ENCODE results near the gene PCYOX1L. TPM values are rescaled to one million over a fixed set of nuclear protein-coding genes. Genes with fewer than 3 reads are reported as not detected.

Gene PCYOX1L
- total and polyA plus RNA-seq, 9 of the 15 experiments (the other 6 are each of a cell fraction or from before 2014, with no cell fraction given), result 2.3 to 17.9 (median 6.0) TPM

GRCh38 chr5:149345147-149345891 is 12.5 kb upstream of the PCYOX1L start, which contains the start of gene GRPEL2 (continued):
- TF ChIP-seq ZMIZ1 (IDR thresholded peaks at IDR 0.05; ENCODE audit: low read depth in 2 of 2, low read length in 2 of 2) (0 out of 4 replicates have a peak, but pooled peaks of 1 of the 2 experiments have one; percentile 56), ZNF280A (IDR thresholded peaks at IDR 0.05; ENCODE audit: low read depth, partially characterized antibody) (peak; percentile 42), ZNF395 (CRISPR knock-in tag; IDR thresholded peaks at IDR 0.05) (no peak), CCNT2 (IDR thresholded peaks at IDR 0.05; ENCODE audit: borderline replicate concordance, extremely low read depth, insufficient read length, low read depth, low read length) (no peak), ARID3A (IDR thresholded peaks at IDR 0.05; ENCODE audit: borderline replicate concordance, low read depth, low read length) (no peak), ZNF133 (CRISPR knock-in tag; IDR thresholded peaks at IDR 0.05) (no peak), NR4A1 (CRISPR knock-in tag; IDR thresholded peaks at IDR 0.05) (no peak), NR4A1 (tag; IDR thresholded peaks at IDR 0.05) (no peak; the same call in 1 of the 2 replicates), TEAD4 (IDR thresholded peaks at IDR 0.05; ENCODE audit: low read length) (no peak; the same call in none of the 2 replicates), TEAD4 (CRISPR knock-in tag; IDR thresholded peaks at IDR 0.05; ENCODE audit: borderline replicate concordance) (no peak), HMG20B (CRISPR knock-in tag; IDR thresholded peaks at IDR 0.05) (no peak), TAF7 (tag; IDR thresholded peaks at IDR 0.05) (peak; percentile 47; the same call in 1 of the 2 replicates), FOXK1 (CRISPR knock-in tag; IDR thresholded peaks at IDR 0.05; ENCODE audit: borderline replicate concordance) (0 out of 2 replicates have a peak, but pooled peaks have one; percentile 55), ZFX (CRISPR knock-in tag; IDR thresholded peaks at IDR 0.05) (peak; percentile 94), KDM4B (IDR thresholded peaks at IDR 0.05; ENCODE audit: borderline replicate concordance in 2 of 2, low read depth in 1 of 2) (peak in 1 of 2 experiments; percentile 97; a peak in 2 of 4 replicates), USF2 (CRISPR knock-in tag; IDR thresholded peaks at IDR 0.05) (no peak), TARDBP (IDR thresholded peaks at IDR 0.05) (peak; percentile 47), HDAC2 (IDR thresholded peaks at IDR 0.05) (peak; percentile 77)

Measured in K562 (cell line).